Measurements from ENCODE around the gene CHD2. TPM values are rescaled to one million over a fixed set of nuclear protein-coding genes. Genes with fewer than 3 reads are reported as not detected.
"Not testable (repeated sequence)": the region's sequence is repeated elsewhere in the genome, so short reads cannot be mapped to it uniquely, and the experiment has no call there.

Gene CHD2
- total RNA-seq, 1 donor from 2014 or later: 67.0 TPM

DNA sequence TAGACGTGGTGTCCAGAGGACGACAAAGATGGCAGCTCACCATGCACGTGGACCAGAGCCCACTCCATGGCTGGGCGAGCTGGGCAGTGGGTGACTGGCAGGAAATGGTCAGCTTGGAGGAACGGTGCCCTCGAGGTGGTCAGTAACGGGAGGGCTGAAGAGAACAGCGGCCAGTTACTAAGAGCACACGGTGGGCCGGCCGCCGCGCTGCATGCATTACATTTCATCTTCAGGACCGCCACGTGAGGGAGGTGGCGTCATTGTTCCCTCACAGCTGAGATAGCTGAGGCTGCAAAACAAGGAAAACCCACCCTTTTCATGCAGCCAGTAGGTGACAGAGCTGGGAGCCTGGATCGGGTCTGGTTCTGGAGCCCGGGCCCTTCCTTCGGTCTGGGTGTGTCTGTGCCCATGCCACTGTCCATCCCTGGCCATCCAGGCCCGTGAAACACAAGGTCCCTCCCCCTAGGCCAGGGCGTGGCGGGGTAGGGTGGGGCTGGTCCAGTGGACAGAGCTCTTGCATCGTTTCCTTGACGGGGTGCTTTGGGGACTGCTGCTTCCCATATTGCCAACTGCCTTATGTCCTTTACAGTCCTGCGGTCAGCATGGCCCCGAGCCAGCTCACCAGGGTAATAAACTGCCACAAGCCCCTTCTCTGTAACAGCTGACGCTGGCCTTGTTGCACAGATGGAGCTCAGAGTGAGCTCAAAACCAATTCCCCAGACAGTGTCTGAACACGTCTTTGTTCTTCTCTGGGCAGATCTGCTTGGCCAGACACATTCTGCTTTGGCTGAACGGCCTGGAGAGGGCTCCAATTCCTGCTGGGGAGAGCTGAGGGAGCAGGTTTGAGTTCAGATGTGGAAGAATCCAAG is 137.1 kb downstream of the CHD2 start:
- no peak for DNase-seq

DNA sequence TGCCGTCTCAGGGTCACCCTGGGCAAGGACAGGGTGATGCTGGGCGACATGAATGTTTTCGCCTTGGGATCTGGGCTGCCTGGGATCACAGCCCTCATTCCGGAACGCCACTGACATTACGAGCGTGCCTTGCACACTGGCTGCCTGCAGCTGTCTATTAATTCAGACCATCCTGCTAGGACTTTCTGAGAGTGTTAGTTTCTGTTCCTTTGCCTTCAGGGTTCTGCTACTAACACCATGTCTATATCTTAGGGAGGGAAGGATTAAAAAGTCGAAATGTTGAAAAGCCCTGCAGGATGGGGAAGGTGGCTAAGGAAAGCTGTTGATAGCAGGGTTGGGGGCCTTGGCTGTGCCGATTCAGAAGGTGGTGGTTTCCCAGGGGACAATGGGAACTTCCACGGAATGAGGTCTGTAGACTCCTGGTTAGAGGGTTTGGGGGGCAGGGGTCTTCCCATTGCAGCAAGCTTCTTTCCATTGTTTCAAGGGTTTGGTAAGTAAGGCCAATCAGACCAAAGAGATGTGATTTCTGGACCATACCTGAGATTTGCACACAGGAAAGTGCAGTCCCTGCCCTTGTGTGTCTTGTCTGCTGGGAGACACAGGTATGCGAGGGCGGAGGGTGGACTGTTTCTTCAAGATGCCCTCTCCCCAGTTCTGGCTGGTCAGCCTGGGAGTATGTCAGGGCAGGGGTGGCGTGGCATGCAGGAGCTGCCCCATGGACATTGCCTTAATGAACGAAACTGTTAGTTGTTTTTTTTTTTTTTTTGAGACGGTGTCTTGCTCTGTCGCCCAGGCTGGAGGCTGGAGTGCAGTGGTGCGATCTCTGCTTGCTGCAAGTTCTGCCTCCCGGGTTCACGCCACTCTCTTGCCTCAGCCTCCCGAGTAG is 137.9 kb downstream of the CHD2 start:
- no peak for DNase-seq

DNA sequence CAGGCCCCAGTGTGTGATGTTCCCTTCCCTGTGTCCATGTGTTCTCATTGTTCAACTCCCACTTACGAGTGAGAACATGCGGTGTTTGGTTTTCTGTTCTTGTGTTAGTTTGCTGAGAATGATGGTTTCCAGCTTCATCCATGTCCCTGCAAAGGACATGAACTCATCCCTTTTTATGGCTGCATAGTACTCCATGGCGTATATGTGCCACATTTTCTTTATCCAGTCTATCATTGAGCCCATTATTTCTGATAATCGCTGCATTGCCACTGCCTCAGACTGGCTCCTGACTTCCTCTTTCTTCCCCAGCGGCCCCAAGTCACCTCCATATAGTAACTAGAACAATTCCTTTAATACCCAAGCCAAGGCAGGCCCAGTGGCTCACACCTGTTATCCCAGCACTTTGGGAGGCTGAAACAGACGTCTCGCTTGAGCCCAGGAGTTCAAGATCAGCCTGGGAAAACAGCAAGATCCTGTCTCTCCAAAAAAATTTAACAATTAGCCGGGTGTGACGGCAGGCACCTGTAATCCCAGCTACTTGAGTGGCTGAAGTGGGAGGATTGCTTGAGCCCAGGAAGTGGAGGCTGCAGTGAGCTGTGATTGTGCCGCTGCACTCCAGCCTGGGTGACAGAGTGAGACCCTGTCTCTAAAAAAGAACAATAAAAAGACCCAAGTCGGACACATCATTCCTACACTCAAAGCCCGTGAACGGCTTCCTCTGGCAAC is 139.6 kb downstream of the CHD2 start:
- DNase-seq: not testable (repeated sequence)

DNA sequence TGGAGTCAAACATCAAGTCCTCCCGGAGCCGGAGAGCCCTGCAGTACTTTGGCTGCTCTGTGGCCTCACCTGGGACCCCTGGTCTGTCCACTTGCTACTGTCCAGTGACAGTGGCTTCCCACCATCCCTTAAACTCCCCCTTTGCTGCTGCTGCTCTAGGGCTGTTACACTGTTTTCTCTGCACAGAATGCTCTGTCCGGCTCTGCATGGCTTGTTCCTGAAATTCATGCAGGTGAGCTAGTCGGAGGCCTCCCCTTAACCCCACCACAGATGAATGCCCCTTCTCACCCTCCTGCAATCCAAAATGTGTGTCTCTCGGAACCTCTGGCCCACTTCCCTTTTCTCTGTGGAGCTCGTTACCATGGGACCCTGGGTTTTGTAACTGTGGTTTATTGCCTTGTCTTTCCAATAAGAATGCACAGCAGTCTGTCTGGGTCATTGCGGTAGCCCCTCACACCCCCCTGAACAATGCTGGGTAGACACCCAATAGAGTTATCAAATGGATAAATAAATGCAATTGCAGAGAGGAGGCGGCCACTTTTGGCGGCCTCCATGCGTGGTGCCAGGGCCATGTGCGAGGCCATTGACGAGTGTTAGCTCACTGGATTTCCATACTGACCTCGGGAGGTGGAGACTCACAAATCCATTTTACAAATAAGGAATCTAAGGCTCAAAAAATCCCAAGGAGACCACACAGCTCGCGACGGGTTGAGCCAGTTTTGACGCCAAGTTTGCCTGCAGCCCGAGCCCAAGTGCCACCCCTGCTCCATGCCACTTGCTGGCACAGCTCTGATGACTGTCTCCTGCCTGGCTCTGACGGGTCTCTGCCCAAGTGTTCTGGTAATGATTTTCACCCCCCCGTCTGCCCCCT is 140.4 kb downstream of the CHD2 start:
- no peak for DNase-seq

DNA sequence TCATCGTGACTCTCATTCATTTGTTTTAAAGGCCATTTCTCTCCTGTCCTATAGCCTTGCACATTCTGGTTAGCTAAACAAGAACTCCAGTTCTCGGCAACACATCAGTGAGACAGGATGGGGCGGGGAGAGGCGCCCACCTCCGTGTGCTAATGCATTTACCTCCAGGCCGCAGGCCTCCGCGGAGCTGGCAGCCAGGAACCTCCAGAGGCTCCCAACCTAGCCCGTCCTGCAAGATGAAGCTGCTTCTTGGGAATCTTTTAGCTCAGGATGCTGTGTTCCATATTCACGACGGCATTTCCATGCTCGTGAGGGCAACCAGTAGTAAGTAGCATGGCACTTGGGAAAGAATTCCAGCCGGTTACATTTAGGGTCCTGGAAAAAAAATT is 141.0 kb downstream of the CHD2 start:
- no peak for DNase-seq

DNA sequence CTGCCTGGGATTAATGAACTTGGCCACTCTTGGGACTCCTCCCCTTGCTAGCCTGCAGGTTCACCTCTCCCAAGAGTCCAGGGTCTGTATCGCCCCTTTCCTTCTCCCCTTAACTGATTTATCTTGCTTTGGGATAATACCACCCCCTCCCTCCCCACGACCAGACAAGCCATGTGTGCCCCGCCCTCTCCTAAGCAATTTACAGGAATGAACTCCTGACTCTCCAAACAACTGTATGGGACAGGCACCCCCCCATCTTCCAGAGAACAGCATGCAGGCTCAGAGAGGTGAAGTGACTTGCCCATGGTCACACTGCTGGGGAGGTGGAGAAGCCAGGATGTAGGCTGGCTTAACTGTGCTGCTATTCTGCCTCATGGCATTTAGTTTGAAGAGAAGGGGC is 142.1 kb downstream of the CHD2 start:
- DNase-seq: no peak

DNA sequence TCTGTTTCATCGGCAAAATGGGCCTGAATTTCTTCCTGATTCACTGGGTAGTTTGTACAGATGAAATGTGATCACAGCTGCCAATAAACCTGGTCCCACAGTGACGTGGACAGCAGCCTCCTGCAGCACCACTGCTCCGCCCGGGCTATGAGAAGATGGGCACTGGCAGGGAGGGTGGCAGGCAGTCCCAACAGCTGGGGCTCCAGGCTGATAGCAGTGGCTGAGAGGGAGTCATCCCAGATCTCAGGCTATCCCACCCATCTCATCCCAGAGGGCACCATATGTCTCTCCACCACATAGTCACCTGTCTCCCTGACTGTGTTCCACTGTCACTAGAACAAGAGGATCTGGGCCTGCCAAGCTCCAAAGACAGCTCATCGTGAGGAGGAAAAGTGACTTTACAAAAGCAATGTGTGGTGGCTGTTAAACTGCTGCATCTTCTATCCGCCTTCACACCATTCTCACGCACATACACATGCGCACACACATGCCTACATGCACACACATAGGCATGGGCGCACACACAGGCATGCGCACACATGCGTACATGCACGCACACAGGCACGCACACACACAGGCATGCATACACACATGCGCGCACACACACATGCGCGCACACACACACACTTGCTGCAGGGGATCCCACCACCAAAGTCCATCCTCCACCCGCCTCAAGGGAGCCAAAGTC is 142.7 kb downstream of the CHD2 start:
- no peak for DNase-seq

DNA sequence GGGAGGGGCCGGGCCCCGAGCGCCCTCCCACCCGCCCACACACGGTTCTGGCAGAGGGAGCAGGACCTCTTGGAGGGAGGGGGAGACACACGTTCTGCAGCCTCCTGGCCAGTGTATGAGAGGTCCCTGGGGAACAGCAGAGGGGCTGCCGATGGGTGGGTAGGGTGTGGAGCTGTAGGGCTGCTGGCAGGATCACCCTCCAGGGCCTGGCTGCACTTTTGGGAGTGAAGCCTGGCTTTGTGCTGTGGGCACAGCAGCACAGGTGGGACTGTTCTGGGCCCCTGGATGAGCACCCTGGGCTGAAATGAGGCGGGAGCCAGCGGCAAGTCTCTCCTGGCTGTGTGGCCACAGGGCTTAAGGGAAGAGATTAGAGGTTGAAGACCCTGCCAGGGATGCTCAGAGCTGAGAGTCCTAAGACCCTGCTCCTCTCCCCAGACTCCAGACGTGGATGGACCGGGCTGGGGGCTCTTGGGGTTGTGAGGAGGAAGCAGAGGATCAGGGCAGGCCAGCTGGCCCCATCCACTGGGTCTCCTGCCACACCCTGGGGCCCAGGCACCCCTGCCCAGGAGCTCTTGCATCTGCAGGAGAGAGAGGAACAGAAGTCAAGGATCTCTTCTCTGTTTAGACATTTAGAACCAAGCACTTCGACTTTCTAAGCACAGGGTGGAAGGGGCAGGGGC is 143.6 kb downstream of the CHD2 start:
- DNase-seq: no peak

DNA sequence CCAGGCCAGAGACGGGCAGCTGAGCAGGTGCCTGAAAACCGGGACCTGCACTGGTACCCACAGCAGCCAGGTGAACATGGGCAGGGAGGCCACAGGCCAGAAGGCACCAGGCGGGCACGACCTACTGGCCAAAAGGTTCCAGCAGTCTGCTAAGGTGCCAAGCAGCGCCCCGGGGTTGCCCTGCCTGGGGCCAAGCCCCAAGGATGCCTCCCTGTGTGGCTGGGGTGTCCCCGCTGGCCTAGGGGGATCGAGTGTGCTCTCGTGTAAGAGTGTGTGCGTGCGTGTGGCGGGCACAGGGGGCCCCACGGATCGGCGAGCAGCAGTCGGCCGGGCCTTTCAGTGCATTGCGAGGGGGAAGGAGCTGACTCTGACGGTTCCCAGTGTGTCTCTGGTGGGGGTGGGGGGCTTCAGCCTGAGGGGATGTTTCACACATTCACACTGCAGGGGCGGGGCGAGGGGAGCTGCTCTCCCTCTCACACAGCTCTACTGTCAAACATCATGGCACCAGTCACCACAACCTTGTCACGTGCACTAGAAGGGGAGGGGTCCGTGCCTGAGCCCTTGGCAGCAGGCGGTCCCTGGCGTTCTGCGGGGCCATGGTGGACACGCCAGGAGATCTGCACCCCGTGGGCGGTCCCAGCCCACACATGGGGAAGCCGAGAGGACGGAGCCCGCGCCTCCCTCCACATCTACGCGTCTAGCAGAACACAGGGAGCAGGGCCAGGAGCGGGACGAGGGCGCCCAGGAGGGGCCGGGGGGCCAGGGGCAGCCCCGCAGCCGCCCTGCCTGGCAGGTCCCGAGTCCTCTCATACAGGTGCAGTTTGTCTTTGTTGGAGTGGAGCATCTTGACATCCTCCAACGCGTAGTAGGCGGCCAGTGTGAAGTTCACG is 144.4 kb downstream of the CHD2 start:
- DNase-seq: no peak

DNA sequence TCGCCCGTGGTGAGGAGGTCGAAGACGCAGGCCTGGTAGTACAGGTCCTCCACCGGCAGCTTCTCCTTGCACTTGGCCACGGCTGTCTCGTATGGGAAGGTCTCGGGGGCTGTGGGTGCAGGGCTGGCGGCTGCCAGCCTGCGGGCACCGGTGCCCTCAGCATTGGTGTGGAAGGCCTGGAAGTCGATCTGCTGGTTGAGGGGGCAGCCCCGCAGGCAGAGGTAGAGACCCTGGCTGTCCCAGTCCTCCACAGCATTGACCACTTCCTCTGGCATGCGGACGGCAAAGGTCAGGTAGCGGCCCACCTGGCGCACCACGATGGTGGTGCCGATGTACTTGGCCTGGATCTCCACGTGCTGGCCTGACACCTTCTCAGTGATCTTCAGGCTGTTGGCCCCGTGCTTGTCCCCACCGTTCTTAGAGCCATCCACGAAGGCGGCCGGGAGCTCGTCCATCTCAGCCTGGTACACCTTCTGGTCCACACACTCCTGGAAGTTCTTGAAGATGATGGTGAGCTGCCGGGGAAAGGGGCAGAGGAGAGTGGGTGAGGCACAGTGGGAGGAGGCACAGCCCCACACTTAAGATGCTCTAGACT is 145.2 kb downstream of the CHD2 start:
- no peak for DNase-seq

DNA sequence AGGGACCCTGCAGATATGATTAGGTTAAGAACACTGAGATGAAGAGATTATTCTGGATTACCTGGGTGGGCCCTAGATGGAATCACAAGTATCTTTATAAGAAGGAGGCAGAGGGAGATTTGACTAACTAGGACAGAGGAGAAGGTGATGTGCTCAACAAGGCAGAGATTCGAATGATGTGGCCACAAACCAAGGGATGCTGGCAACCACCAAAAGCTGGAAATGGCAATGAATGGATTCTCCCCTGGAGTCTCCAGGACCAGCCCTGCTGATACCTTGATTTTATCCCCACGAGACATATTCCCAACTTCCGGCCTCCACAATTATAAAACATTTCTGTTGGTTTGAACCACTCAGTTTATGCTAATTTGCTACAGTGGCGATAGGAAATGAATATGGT is 146.0 kb downstream of the CHD2 start:
- DNase-seq: no peak

DNA sequence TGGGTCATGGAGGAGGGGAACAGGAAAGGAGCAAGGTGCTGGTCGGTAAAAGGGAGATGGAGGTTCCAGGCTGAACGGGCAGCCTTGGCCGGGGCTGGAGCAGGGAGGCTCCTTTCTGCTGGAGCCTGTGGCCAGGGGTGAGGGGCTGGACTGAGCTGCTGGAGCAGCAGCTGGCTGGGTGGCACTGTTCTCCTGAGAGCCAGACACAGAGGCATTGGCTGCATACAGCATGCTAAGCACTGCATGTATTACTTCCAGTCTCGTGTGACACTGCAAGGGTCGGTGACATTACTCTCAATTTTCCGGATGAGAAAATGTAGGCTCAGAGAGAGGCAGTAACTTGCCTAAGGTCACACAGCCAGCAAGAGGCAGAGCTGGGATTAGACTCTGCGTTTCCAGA is 146.6 kb downstream of the CHD2 start:
- no peak for DNase-seq

DNA sequence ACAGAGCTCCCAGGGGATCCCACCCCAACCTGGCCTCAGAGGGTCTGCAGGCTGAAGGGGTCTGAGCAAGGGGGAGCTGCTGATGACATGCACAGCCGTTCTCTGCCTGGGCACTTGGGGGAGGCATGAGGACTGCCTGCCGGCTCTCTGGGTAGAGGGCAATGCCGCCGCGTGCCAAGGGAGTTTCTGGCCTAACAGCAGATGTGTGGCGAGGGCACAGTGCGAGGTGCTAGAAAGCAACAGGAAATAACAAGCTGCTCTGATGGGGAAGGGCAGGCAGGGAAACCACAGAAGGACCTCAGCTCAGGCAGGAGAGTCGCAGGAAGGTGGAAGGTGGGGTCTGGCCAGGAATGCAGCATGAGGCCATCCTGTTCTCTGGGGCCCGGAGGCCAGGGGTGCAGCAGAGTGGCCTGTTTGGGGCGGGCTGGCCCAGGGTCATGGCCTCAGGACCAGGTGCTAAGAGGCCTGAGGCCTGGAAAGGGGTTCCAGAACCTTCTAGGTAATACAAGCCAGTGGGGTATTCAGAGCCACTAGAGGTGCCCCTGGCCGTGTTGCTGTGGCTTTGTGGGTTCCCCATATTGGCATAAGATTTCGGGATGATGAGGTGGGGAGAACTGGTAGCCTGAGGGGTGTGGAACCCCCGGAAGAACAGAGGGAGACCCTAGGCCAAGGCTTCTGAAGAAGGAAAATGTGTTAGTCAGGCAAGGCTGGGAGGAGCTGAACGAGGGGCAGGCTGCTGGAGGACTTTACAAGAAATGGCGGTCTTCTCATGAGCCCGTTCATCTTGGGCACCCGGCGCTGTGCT is 147.7 kb downstream of the CHD2 start:
- DNase-seq: no peak

DNA sequence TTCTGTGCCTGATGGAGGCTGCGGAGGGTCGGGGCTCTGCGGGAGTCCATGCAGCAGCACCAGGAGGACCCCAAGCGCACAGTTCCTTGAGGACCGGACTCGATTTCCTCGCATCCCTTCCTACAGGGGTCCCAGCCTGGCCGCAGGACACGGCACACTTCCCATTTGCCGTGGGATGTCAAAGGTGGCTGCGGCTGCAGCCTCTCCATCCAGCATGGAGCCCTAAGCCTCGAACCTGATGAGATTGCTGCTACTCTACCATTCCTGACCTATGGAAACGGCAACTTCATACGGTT is 148.2 kb downstream of the CHD2 start:
- DNase-seq: no peak

DNA sequence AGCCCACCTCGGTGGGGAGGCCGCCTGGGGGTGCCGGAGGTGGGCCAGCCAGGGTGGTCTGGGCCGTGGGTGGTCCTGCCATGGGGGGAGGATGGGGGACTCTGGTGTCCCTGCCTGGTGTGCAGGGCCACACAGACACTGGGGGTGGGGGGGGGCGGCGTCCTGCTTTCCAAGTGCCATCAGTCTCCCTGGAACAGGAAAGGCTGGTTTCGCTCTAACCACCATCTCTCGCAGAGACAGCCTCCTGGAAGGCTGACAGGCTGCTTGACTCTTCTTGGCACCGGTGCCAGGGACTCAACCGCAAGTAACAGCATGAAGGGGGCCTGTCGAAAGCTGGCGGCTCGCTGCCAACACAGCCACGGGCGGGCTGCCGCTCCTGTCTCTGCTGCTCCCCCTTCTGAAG is 148.6 kb downstream of the CHD2 start:
- DNase-seq: no peak

DNA sequence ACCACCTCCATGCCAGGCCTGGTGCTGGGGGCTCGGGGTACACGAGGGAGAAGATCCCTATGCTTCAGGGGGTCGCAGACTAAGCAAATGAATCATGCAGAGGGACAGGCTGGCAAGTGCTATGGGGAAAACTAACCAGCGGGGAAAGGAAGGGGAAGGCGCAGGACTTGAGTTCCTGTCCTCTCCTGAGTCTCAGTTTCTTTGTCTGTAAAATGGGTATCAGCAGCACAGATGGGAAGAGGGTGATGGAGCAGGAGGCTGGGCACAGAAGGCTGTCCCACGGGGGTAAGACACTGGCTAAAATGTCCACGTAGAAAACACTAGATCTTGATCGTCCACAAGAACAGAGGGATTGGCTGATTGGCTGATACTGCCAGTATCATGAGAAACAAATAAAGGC is 149.1 kb downstream of the CHD2 start:
- no peak for DNase-seq

DNA sequence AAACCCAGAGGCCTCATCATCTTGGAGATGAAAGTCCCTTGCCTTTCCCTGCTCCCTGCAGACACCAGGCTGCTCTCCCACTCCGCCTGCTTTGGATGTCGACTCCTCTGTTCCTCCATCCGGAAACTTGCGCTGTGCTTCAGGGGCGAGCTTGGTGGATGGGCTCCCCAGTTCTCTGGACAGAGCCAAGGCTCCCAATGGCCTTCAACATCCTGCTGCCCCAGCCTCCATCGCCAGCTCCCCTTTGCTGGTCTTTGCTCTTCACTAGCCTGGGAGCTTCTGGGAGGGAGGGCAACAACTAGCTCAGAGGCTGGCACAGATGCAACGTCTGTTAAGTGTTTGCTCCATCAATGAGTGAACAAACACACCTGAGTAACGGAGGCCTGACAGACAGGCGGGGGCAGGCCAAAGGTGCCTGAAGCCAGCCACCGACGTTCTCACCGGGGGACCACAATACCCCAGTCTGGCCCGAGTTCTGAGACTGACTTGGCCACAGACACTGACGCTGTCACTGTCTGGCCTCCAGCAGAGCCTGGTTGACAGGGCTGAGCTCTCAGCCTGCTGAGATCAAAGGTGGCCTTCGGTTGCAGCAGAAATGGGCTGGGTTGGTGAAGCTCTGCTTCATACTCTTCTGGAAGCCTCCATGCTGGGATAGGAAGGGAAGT is 149.9 kb downstream of the CHD2 start:
- DNase-seq: no peak

DNA sequence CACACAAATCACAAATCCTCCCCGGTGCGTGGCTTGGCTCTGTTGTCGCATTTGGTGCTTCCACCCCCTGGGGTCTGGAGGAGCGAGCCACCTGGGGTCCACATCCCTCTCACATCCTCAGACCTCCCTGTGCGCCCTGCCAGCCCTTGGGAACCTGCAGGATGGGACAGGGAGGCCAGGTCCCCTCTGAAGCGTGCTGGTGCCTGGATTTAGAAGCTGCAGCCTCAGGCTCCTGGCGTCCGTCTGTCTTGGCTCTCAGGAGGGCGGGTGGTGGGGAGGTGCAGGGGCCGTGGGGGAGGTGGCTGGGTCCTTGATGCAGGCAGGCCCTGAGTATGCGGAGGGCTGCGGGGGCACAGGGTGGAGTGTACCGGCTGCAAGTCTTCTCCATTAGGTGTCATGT is 150.5 kb downstream of the CHD2 start:
- DNase-seq: no peak
